ENCODE data around the gene CLTA. TPM values are rescaled to one million over a fixed set of nuclear protein-coding genes. Genes with fewer than 3 reads are reported as not detected.

Gene CLTA
- total RNA-seq, 3 donors from 2014 or later = 177 to 202 (median 178) TPM

- Histone ChIP-seq H3K27me3 (no peaks in the 10 kb centered on the region), H3K4me1 (peaks cover 3 to 9% of the 10 kb centered on the region in 2 donors), H3K9me3 (no peaks in the 10 kb centered on the region), H3K27ac (no peak overlapping the region), H3K4me3 (no peak overlapping the region), H3K36me3 (no peaks in the 10 kb centered on the region)
- intact Hi-C loops (cut with DNase I; ENCODE audit: low total_unique reads) = no loop called here
- TF ChIP-seq, protein P1, sequence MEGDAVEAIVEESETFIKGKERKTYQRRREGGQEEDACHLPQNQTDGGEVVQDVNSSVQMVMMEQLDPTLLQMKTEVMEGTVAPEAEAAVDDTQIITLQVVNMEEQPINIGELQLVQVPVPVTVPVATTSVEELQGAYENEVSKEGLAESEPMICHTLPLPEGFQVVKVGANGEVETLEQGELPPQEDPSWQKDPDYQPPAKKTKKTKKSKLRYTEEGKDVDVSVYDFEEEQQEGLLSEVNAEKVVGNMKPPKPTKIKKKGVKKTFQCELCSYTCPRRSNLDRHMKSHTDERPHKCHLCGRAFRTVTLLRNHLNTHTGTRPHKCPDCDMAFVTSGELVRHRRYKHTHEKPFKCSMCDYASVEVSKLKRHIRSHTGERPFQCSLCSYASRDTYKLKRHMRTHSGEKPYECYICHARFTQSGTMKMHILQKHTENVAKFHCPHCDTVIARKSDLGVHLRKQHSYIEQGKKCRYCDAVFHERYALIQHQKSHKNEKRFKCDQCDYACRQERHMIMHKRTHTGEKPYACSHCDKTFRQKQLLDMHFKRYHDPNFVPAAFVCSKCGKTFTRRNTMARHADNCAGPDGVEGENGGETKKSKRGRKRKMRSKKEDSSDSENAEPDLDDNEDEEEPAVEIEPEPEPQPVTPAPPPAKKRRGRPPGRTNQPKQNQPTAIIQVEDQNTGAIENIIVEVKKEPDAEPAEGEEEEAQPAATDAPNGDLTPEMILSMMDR (IDR thresholded peaks at IDR 0.05) = no peak
- no peak for TF ChIP-seq POLR2AphosphoS5 (IDR thresholded peaks at IDR 0.05)
- no peak for TF ChIP-seq POLR2A (IDR thresholded peaks at IDR 0.05)
- DNase-seq (ENCODE audit: low spot score in 2 of 2) = no peak
Observed at GRCh38 chr9:36187414-36187813, 3.3 kb upstream of the CLTA start.

- Histone ChIP-seq H3K4me1 (peaks cover 8 to 14% of the 10 kb centered on the region in 2 donors), H3K27ac (no peak overlapping the region), H3K4me3 (no peak overlapping the region), H3K9me3 (no peaks in the 10 kb centered on the region), H3K36me3 (no peaks in the 10 kb centered on the region), H3K27me3 (no peaks in the 10 kb centered on the region)
- no peak for DNase-seq (ENCODE audit: low spot score in 2 of 2)
- intact Hi-C loops (cut with DNase I; ENCODE audit: low total_unique reads) = no loop called here
- TF ChIP-seq, protein P1 (IDR thresholded peaks at IDR 0.05) = no peak
- no peak for TF ChIP-seq POLR2A (IDR thresholded peaks at IDR 0.05)
Observed at GRCh38 chr9:36188212-36188611, 2.5 kb upstream of the CLTA start.

- no peaks in the 10 kb centered on the region for H3K9me3 ChIP-seq
- TF ChIP-seq, protein P1 (IDR thresholded peaks at IDR 0.05) = no peak
- TF ChIP-seq POLR2A (IDR thresholded peaks at IDR 0.05) = no peak
- TF ChIP-seq POLR2AphosphoS5 (IDR thresholded peaks at IDR 0.05) = no peak
- intact Hi-C loops (cut with DNase I; ENCODE audit: low total_unique reads) = no loop called here
- no peaks in the 10 kb centered on the region for H3K36me3 ChIP-seq
- no peak for DNase-seq (ENCODE audit: low spot score in 2 of 2)
- H3K27ac ChIP-seq = peak overlapping the region; percentile 2 to 91
- peak overlapping the region; percentile 69 to 98 (median 83) for H3K4me3 ChIP-seq
- no peaks in the 10 kb centered on the region for H3K27me3 ChIP-seq
- H3K4me1 ChIP-seq = peaks cover 8 to 24% of the 10 kb centered on the region in 2 donors
Observed at GRCh38 chr9:36189976-36190375, 745 bp upstream of the CLTA start.

DNA sequence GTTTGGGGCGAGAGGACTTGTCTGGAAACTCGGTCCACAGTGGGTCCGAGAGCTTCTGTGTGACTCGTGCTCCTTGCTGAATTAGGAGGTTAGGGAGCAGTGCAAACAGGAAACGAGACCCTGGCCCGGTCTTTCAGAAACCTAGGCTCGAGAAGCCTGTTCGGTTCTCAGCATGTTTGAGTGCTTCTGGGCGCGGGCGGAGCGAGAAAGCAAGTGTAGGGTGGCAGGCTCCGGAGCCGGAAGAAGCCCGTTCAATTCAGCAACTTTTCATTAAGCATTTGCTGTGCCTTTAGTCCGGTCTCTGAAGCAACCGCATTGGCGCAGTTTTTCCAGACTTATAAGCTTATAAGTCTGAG, 547 bp downstream of the CLTA start:
- DNase-seq (ENCODE audit: low spot score in 2 of 2) = no peak
- Histone ChIP-seq H3K27ac (peak overlapping the region; percentile 86 to 91), H3K27me3 (no peaks in the 10 kb centered on the region), H3K4me1 (peaks cover 8 to 26% of the 10 kb centered on the region in 2 donors), H3K36me3 (no peaks in the 10 kb centered on the region), H3K4me3 (peak overlapping the region; percentile 69 to 98 (median 83)), H3K9me3 (no peaks in the 10 kb centered on the region)
- intact Hi-C loops (cut with DNase I; ENCODE audit: low total_unique reads) = no loop called here
- TF ChIP-seq, protein P1 (IDR thresholded peaks at IDR 0.05) = no peak
- TF ChIP-seq POLR2AphosphoS5 (IDR thresholded peaks at IDR 0.05) (no peak), POLR2A (IDR thresholded peaks at IDR 0.05) (no peak)

DNA sequence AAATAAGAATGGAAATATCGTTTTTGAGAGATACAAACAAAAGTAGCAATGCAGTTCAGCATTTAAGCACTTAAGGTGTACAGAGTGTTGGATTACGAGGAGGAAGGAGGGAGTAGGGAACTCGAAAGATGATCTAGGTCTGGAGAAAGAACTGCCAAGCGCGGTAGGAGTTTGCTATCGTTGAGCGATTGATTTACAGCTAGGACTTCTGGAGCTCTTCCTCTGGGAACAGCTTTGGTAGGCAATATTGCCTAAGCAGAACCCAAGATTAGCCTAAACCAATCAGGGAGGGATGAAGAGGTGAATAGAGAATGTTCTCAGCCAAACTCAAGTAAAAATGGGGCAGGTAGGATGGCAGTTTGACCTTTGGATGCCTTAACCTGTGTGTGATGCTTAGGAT, 965 bp downstream of the CLTA start:
- Histone ChIP-seq H3K4me3 (peak overlapping the region; percentile 69 to 98 (median 83)), H3K27me3 (no peaks in the 10 kb centered on the region), H3K9me3 (no peaks in the 10 kb centered on the region), H3K27ac (peak overlapping the region; percentile 86 to 91), H3K36me3 (no peaks in the 10 kb centered on the region), H3K4me1 (peaks cover 8 to 26% of the 10 kb centered on the region in 2 donors)
- intact Hi-C loops (cut with DNase I; ENCODE audit: low total_unique reads) = no loop called here
- DNase-seq (ENCODE audit: low spot score in 2 of 2) = no peak
- TF ChIP-seq POLR2A (IDR thresholded peaks at IDR 0.05) (no peak), POLR2AphosphoS5 (IDR thresholded peaks at IDR 0.05) (no peak)
- TF ChIP-seq, protein P1 (IDR thresholded peaks at IDR 0.05) = no peak

Measured in breast epithelium (tissue), 4 donors.